Karpas-422 (cell line): ENCODE measurements around the gene RARS2. TPM values are rescaled to one million over a fixed set of nuclear protein-coding genes. Genes with fewer than 3 reads are reported as not detected.

ENCODE experiments used
- small RNA-seq: library from RNA; depleted of rRNA; stranded (forward); fragments of <200 nt; gene quantifications from one replicate; pipeline ENCODE3, GENCODE V24; 2014
- total RNA-seq: library from RNA; depleted of rRNA; stranded (reverse); fragments of >200 nt; shearing (Covaris generic); gene quantifications from 2 replicates; pipeline ENCODE4 v1.2.3, GENCODE V29; 2014; ENCODE audit warnings: low replicate concordance; rRNA removed

The RARS2 gene
- total RNA-seq, 1 experiment from 2014 or later: 27.7 TPM

Small RNA genes lying within 50 kb of the gene (small RNA-seq; reads per million reads assigned to genes)
- not detected for gene RNU6-444P

Other genes starting within 250 kb of the RARS2 start
- gene C6orf163, start 245.2 kb downstream of the RARS2 start, total RNA-seq: 3.1 and 3.8 TPM in 2 replicates
- gene CFAP206, start 182.0 kb downstream of the RARS2 start, total RNA-seq: 0.25 and 1.8 TPM in 2 replicates
- gene SLC35A1, start 117.0 kb downstream of the RARS2 start, total RNA-seq: 13.1 and 31.6 TPM in 2 replicates
- 21.1 and 50.9 TPM in 2 replicates for gene ORC3, start 148 bp upstream of the RARS2 start, total RNA-seq
- 47.0 and 50.1 TPM in 2 replicates for gene AKIRIN2, start 112.2 kb upstream of the RARS2 start, total RNA-seq